Prostate gland (tissue), 2 donors: ENCODE results near the gene RHBDF2. TPM values are rescaled to one million over a fixed set of nuclear protein-coding genes. Genes with fewer than 3 reads are reported as not detected.

Experiments used
- DNase-seq: peaks from one replicate; pipeline ENCODE4 v3.0.0-alpha.2; 2019; ENCODE audit warnings: low spot score
- H3K27ac ChIP-seq, 2 donors: fragments of 200-600 bp; sonication (generic); 2 replicates each; pipeline ENCODE4 v1.5.1; 2017 to 2019
- H3K27me3 ChIP-seq: fragments of 200-600 bp; sonication (generic); replicated peaks from 2 replicates; pipeline ENCODE4 v1.5.1; 2019; ENCODE audit not compliant: insufficient read depth
- H3K36me3 ChIP-seq, 2 donors: fragments of 200-600 bp; sonication (generic); 1 replicate in 1 of 2; 2 replicates in 1 of 2; pipeline versions ENCODE4 v1.5.1 to v1.8.1; 2017 to 2019
- H3K4me1 ChIP-seq: fragments of 200-600 bp; sonication (generic); replicated peaks from 2 replicates; pipeline ENCODE4 v1.5.1; 2019
- H3K4me3 ChIP-seq, 2 donors: fragments of 200-600 bp; sonication (generic); 2 replicates each; pipeline ENCODE4 v1.5.1; 2017 to 2019
- H3K9me3 ChIP-seq: fragments of 200-600 bp; sonication (generic); 2 replicates; pipeline ENCODE4 v1.5.1; 2017
- CTCF ChIP-seq, 4 experiments: fragments of 200-600 bp in 2 of 4; fragments of 450-650 bp in 2 of 4; sonication (generic) in 2 of 4; IDR thresholded peaks; 1 replicate in 3 of 4; 2 replicates in 1 of 4; pipeline ENCODE4 v1.5.1; 2016 to 2019; ENCODE audit warnings: antibody characterized with exemption in 4 of 4, mild to moderate bottlenecking in 2 of 4, moderate library complexity in 2 of 4
- POLR2A ChIP-seq: fragments of 450-650 bp; IDR thresholded peaks from one replicate; pipeline ENCODE4 v1.6.1; 2016; ENCODE audit warnings: antibody characterized with exemption, mild to moderate bottlenecking
- POLR2AphosphoS5 ChIP-seq: sonication (generic); formaldehyde crosslinking; IDR thresholded peaks from one replicate; pipeline ENCODE4 v1.6.1; 2017; ENCODE audit warnings: antibody characterized with exemption
- WGBS: methylation state at CpG from one replicate; pipeline ENCODE4 v1.1.5; 2018; 5-methylcytosine and 5-hydroxymethylcytosine counted together
- intact Hi-C: fragments of 100-400 bp; cut with DNase I; formaldehyde crosslinking; loops from one replicate; pipeline ENCODE4 v1.14.2; 2022
- total RNA-seq, 2 donors: library from RNA; depleted of rRNA; stranded (reverse); fragments of >200 nt; gene quantifications; one replicate each; pipeline ENCODE4 v1.1.0, GENCODE V29; 2016

The RHBDF2 gene
- total RNA-seq, 2 donors from 2014 or later, result 29.9 to 31.1 TPM

DNA sequence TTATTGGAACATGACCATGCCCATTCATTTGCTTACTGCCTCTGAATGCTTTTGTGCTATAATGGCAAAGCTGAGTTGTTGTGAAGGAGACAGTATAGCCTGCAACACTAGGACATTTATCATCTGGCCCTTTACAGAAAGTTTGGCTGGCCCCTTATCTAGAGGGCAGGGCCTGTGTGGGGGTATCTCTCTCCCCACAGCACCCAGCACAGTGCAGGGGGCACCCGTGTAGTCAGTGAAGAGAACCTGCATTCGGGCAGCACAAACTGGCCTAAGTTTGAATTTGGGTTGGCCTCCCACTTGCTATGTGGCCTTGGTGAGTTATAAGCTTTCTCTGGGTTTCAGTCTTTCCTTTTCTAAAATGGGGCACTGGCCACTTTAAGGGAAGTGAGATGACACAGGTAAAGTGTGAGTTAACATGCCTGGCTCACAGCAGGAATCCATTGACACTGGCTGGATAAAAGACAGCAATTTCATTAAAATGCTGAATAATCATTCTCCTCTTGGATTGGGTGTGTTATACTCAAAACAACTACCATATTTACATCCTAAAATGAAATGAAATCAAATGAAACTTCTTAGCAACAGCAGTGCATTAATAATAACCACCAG lies 60.4 kb downstream of the RHBDF2 start:
- Histone ChIP-seq H3K9me3 (no peaks in the 10 kb centered on the region), H3K27ac (no peak overlapping the region), H3K4me3 (no peak overlapping the region), H3K4me1 (no peaks in the 10 kb centered on the region), H3K27me3 (no peaks in the 10 kb centered on the region), H3K36me3 (no peaks in the 10 kb centered on the region)
- intact Hi-C loops, result no loop called here
- TF ChIP-seq POLR2A (no peak), CTCF (IDR thresholded peaks at IDR 0.05) (no peak), POLR2AphosphoS5 (no peak)
- no peak for DNase-seq
- 92% methylated on average over 2 of the region's 2 CpGs for WGBS

GRCh38 chr17:76439314-76439928 lies 61.8 kb downstream of the RHBDF2 start:
- H3K36me3 ChIP-seq, result no peaks in the 10 kb centered on the region
- intact Hi-C loops, result no loop called here
- H3K4me1 ChIP-seq, result no peaks in the 10 kb centered on the region
- 92% methylated on average over 6 of the region's 6 CpGs for WGBS
- no peaks in the 10 kb centered on the region for H3K9me3 ChIP-seq
- DNase-seq, result no peak
- TF ChIP-seq CTCF (IDR thresholded peaks at IDR 0.05) (no peak), POLR2A (no peak), POLR2AphosphoS5 (no peak)
- H3K27me3 ChIP-seq, result no peaks in the 10 kb centered on the region
- H3K27ac ChIP-seq, result no peak overlapping the region
- no peak overlapping the region for H3K4me3 ChIP-seq

DNA sequence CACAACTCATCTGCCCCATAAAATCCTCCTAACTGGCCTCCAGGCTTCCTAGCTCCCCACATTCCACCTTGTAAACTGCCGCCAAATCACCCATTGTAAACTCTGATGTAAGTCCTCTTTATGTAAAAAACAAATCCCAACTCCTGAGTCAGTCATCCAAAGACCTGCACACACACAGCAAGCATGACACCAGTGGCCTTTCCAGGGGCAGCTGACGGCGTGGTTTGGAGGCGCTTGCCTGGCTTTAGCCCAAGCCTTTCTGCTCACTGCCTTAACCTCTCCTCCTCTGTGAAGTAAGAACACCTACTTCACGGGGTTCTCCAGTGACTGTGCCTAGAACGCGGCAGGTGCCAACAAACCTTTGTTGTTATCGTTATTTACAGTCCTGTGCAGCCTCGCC lies 62.3 kb downstream of the RHBDF2 start:
- WGBS, result 67% methylated on average over 9 of the region's 9 CpGs
- H3K4me3 ChIP-seq, result no peak overlapping the region
- no peaks in the 10 kb centered on the region for H3K36me3 ChIP-seq
- H3K4me1 ChIP-seq, result no peaks in the 10 kb centered on the region
- H3K9me3 ChIP-seq, result no peaks in the 10 kb centered on the region
- intact Hi-C loops, result no loop called here
- TF ChIP-seq POLR2AphosphoS5 (no peak), CTCF (IDR thresholded peaks at IDR 0.05) (no peak), POLR2A (no peak)
- no peaks in the 10 kb centered on the region for H3K27me3 ChIP-seq
- H3K27ac ChIP-seq, result no peak overlapping the region
- no peak for DNase-seq

DNA sequence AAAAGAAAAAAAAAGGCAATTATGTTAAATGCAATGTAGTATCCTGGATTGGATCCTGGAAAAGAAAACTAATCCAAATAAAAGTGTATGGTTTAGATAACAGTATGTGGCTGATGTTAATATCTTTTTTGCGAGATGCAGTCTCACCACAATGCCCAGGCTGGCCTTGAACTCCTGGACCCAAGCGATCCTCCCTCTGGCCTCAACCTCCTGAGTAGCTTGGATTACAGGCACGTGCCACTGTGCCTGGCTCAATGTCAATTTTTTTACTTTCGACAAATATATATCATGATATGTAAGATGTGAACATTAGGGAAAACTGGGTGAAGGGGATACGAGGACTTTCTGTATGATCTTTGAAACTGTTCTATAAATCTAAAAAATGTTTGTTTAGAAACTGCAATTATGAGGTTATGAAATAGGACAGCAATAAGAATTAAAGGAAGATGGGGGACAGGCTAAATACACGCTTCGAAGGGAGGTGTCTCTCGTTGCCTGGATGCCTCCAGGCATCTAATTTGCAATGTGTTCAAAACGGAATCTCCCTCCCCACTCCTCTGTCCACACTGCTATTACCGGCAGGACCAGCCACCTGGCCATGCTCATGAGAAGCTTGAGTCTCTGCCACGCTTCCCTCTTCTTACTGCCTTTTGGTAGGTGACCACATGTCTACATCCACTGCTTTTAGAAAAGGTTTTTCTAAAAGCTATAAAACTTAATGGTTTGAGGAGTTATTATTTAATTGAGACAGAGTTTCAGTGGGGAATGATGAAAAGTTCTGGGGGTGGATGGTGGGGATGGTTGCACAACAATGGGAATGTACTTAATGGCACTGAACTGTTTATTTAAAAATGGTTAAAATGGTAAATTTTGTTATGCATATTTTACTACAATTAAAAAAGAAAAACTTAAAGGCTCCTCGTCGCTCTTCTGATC lies 63.5 kb downstream of the RHBDF2 start:
- TF ChIP-seq POLR2AphosphoS5 (no peak), CTCF (IDR thresholded peaks at IDR 0.05) (no peak), POLR2A (no peak)
- WGBS, result 62% methylated on average over 13 of the region's 13 CpGs
- intact Hi-C loops, result no loop called here

More for the DNA sequence above, 63.5 kb downstream of the RHBDF2 start:
- Histone ChIP-seq H3K9me3 (no peaks in the 10 kb centered on the region), H3K4me1 (no peaks in the 10 kb centered on the region), H3K4me3 (no peak overlapping the region), H3K27me3 (no peaks in the 10 kb centered on the region), H3K36me3 (no peaks in the 10 kb centered on the region), H3K27ac (no peak overlapping the region)
- no peak for DNase-seq
